ENCODE results near the gene WDR91.

The WDR91 gene

GRCh38 chr7:135247746-135248471, 36.6 kb upstream of the WDR91 start:
- no peak overlapping the region for H3K4me2 ChIP-seq

GRCh38 chr7:135246191-135246825, 35.0 kb upstream of the WDR91 start:
- Histone ChIP-seq H3K4me3 (IDR thresholded peaks at IDR 0.05; ENCODE audit: insufficient read depth, low read depth, low read length) (no peak overlapping the region), H2AFZ (ENCODE audit: low read depth) (no peak overlapping the region), H4K20me1 (ENCODE audit: insufficient read depth) (no peaks in the 10 kb centered on the region), H3K79me2 (ENCODE audit: insufficient read depth, low read depth) (no peaks in the 10 kb centered on the region), H3K36me3 (ENCODE audit: insufficient read depth) (no peaks in the 10 kb centered on the region), H3K4me2 (no peak overlapping the region), H3K9ac (no peak overlapping the region), H3K27ac (no peak overlapping the region), H3K4me1 (ENCODE audit: low read depth, poor library complexity, severe bottlenecking) (no peaks in the 10 kb centered on the region), H3K27me3 (ENCODE audit: insufficient read depth, low read depth) (no peaks in the 10 kb centered on the region)
- no peak for TF ChIP-seq CTCF (conservative IDR thresholded peaks at IDR 0.05; ENCODE audit: low read depth, low read length)

More at GRCh38 chr7:135247746-135248471, 36.6 kb upstream of the WDR91 start:
- Histone ChIP-seq H3K4me3 (IDR thresholded peaks at IDR 0.05; ENCODE audit: insufficient read depth, low read depth, low read length) (no peak overlapping the region), H2AFZ (ENCODE audit: low read depth) (no peak overlapping the region), H3K4me1 (ENCODE audit: low read depth, poor library complexity, severe bottlenecking) (no peaks in the 10 kb centered on the region), H4K20me1 (ENCODE audit: insufficient read depth) (no peaks in the 10 kb centered on the region), H3K9ac (no peak overlapping the region), H3K27ac (no peak overlapping the region), H3K36me3 (ENCODE audit: insufficient read depth) (no peaks in the 10 kb centered on the region), H3K79me2 (ENCODE audit: insufficient read depth, low read depth) (no peaks in the 10 kb centered on the region), H3K27me3 (ENCODE audit: insufficient read depth, low read depth) (no peaks in the 10 kb centered on the region)
- no peak for TF ChIP-seq CTCF (conservative IDR thresholded peaks at IDR 0.05; ENCODE audit: low read depth, low read length)

GRCh38 chr7:135245226-135246190, 34.2 kb upstream of the WDR91 start:
- H3K4me1 ChIP-seq (ENCODE audit: low read depth, poor library complexity, severe bottlenecking): no peaks in the 10 kb centered on the region
- H3K4me2 ChIP-seq: no peak overlapping the region
- no peak overlapping the region for H3K27ac ChIP-seq
- H3K79me2 ChIP-seq (ENCODE audit: insufficient read depth, low read depth): no peaks in the 10 kb centered on the region
- no peaks in the 10 kb centered on the region for H4K20me1 ChIP-seq (ENCODE audit: insufficient read depth)
- no peak for TF ChIP-seq CTCF (conservative IDR thresholded peaks at IDR 0.05; ENCODE audit: low read depth, low read length)
- H3K4me3 ChIP-seq (IDR thresholded peaks at IDR 0.05; ENCODE audit: insufficient read depth, low read depth, low read length): no peak overlapping the region
- no peaks in the 10 kb centered on the region for H3K36me3 ChIP-seq (ENCODE audit: insufficient read depth)
- H3K27me3 ChIP-seq (ENCODE audit: insufficient read depth, low read depth): no peaks in the 10 kb centered on the region
- no peak overlapping the region for H2AFZ ChIP-seq (ENCODE audit: low read depth)
- no peak overlapping the region for H3K9ac ChIP-seq

GRCh38 chr7:135242096-135242684, 30.9 kb upstream of the WDR91 start:
- no peaks in the 10 kb centered on the region for H3K27me3 ChIP-seq (ENCODE audit: insufficient read depth, low read depth)
- H2AFZ ChIP-seq (ENCODE audit: low read depth): no peak overlapping the region

More at GRCh38 chr7:135242096-135242684, 30.9 kb upstream of the WDR91 start:
- no peak for TF ChIP-seq CTCF (conservative IDR thresholded peaks at IDR 0.05; ENCODE audit: low read depth, low read length)
- Histone ChIP-seq H3K36me3 (ENCODE audit: insufficient read depth) (no peaks in the 10 kb centered on the region), H3K27ac (no peak overlapping the region), H3K9ac (no peak overlapping the region), H3K4me2 (no peak overlapping the region), H3K4me3 (IDR thresholded peaks at IDR 0.05; ENCODE audit: insufficient read depth, low read depth, low read length) (no peak overlapping the region), H3K79me2 (ENCODE audit: insufficient read depth, low read depth) (no peaks in the 10 kb centered on the region), H4K20me1 (ENCODE audit: insufficient read depth) (no peaks in the 10 kb centered on the region), H3K4me1 (ENCODE audit: low read depth, poor library complexity, severe bottlenecking) (no peaks in the 10 kb centered on the region)

All from KMS-11 (cell line).